HG03469 (cell line): Measurements from ENCODE around the gene LDB3.
"Not testable (repeated sequence)": the region's sequence is repeated elsewhere in the genome, so short reads cannot be mapped to it uniquely, and the experiment has no call there.

Experiments
- ATAC-seq: cut with Tn5 transposase; IDR thresholded peaks from one replicate; pipeline ENCODE4 v1.9.1; 2021; ENCODE audit warnings: mild to moderate bottlenecking, moderate library complexity, moderate number of reproducible peaks; ENCODE audit not compliant: unreplicated experiment

LDB3 gene

DNA sequence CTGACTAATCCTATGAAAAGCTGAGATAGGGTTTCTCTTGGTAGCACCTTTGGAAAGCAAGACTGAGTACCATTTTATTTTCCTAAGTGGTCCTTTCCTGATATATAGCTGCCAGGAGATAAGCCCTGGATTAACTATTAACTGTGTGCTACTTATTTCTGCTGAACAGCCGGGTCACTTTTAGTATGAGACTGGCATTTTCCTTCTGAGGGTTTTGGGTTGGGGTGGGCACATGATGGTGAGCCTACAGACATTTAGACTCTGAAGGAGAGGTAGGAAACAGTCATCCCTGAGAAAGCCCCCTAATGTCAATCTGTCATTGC is 58.3 kb downstream of the LDB3 start:
- no peak for ATAC-seq

DNA sequence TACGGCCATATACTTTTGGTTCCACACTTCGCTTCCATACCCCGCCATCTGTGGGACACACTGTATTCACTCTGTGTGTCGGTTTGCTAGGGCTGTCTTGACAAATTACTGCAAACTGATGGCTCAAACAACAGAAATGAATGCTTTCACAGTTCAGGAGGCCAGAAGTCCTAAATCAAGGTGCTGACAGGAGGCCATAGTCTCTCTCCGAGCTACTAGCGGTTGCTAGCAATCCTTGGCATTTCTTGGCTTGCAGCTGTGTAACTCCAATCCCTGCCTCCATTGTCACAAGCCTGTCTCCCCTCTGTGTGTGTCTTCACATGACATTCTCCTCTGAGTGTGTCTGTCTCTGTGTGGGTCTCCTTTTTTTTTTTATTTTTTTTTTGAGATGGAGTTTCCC is 59.2 kb downstream of the LDB3 start:
- ATAC-seq = no peak

DNA sequence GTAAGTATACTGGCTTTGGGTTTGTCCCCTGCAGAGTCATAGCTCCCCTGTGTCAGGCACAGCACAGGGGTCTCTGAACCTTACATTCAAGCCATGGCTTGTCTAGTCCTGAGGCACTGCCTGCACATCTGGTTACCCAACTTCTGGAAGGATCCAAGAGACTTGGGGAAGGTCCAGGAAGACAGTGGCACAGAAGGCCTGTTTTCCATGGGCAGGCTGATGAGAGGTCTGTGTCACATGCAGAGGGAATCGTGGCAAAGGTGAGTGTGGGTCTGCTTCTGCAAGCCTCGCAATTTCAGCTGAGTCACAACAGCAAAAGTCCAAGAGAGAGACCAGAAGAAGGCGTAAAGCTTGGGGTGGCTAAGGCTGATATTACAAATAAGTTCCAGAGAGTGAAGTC is 59.7 kb downstream of the LDB3 start:
- ATAC-seq = no peak

DNA sequence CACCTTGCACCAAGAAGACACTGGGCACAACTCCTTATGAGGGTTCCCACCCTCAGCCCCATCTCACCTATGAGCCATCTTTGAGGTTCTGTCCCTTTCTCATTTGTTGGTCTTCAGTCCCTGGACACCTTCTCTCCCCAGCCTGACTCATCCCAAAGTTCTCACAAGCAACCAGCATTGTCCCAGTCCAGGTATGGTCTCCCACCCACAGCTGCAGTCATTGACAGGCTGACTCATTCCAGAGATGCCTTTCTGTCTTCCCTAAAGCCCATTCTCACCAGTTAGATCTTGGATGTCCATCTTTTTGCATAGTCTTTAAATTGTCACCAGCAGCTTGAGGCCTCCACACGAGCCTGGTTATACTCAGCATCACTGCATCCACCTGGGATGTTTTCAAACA is 61.4 kb downstream of the LDB3 start:
- ATAC-seq = no peak

DNA sequence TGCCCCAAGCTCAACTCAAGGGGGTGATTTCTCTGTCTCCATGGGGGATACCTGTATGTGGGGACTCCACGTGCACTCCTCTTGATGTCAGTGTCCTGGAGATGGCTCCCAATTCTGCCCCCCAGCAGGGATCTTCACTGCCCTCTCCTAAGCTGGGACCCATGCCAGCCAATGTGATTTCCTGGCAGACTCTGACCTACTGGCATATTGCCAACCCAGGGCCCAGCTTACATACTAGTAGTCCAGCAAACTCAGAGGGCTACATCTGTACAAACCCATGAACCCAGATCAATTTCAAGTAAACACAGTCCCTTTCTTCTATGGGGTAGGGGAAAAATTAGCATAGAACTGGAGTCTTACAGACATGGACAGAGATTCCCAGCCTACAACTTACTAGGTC is 61.9 kb downstream of the LDB3 start:
- no peak for ATAC-seq

DNA sequence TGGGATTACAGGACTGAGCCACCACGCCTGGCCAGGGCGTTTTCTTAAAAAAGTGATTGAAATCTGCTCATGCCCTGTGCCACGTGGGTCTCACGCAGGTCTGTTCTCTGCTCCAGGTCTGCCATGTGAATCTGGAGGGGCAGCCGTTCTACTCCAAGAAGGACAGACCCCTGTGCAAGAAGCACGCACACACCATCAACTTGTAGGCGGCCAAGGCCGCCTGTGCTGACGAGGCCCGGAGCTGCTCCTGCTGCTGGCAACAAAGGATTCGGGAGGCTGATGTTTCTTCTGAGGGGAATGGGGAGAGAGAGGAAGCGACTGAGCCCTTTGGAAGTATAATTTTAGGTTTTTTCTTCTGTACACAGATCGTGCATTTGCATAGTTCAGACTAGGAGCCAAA is 64.5 kb downstream of the LDB3 start:
- ATAC-seq = no peak

DNA sequence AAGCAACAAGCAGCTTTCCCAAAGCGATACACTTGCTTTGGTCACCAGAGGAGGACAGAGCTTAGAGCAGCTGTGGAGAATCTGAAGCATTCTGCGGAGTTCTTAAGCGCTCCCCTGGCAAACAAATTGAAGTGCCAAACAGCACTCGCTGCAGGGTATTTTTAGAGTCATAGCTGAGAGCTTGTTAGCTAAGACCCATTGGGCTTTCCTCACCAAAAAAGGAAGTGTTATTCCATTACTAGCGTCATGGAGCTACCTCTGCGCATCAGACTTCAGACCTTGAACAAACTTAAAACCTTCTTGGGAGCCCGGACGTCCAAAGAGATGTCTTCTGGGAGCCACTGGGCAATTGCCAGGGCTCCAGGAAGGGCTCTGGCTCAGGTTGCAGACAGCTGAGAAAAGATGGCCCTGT is 65.0 kb downstream of the LDB3 start:
- ATAC-seq = no peak

DNA sequence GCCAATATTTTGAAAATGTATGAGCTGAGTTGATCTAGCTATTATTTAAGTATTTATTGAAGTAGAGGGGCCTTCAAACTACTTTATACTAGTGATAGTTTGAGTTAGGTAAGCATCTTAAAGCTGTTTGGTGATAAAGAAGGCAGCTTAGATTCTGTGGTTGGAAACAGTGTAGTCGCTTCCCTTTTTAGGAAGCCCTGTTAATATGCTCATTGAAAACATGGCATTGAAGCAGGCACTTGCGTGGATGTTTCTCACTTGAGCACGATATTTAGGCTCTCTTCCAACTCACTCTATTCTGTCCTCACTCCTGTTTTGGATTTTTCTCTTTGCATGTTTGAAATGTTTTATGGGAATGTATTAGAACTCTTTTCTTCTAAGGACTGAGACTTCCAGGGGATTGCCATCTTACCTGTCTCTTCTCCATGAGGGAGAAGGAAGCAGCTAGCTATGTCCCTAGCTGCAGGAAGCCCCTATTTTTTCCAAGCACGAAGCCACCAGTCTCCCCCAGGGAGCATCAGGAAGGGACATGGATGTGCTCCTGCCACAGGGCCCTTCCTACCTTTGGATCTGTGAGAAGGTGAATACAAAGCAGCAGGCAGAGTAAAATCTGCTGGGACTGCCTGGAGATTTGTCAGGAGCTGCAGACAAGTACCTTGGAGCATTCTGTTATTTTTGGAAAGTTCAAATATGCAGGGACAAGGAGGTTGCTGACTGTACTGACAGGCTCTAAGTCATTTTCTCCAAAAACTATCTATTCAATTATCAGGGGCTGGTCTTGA is 66.1 kb downstream of the LDB3 start:
- no peak for ATAC-seq

DNA sequence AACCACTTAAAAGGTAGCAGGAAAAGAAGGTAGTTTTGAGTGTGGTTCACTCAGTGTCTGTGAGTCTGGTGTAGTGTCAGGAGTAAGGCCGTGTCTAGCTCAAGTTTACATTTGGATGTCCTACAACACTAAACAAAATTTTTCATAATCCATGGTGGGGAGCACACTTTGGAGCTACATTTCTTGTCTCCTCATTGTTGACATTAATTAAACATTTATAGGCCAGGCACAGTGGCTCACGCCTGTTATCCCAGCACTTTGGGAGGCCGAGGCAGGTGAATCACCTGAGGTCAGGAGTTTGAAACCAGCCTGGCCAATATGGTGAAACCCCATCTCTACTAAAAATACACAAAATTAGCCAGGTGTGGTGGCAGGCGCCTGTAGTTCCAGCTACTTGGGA is 67.0 kb downstream of the LDB3 start:
- ATAC-seq = not testable (repeated sequence)

DNA sequence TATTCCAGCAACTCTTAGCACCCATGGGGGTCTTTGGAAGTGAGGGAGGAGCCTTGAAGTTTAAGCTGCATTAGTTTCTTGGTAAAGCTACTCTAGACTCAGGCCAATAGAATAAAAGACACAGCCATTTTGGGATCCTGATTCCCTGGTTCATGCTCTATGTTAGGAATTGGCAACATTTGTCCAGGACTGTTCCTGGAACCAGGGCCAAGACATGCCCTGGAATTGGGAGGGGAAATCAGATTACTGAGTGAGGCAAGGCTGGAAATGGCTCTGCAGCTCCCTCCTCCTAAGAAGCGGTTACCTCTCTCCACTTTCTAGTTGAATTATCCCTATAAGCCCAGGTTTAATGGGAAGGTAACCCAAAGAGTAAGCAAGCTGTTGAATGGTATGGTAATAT is 73.9 kb downstream of the LDB3 start:
- ATAC-seq = no peak

DNA sequence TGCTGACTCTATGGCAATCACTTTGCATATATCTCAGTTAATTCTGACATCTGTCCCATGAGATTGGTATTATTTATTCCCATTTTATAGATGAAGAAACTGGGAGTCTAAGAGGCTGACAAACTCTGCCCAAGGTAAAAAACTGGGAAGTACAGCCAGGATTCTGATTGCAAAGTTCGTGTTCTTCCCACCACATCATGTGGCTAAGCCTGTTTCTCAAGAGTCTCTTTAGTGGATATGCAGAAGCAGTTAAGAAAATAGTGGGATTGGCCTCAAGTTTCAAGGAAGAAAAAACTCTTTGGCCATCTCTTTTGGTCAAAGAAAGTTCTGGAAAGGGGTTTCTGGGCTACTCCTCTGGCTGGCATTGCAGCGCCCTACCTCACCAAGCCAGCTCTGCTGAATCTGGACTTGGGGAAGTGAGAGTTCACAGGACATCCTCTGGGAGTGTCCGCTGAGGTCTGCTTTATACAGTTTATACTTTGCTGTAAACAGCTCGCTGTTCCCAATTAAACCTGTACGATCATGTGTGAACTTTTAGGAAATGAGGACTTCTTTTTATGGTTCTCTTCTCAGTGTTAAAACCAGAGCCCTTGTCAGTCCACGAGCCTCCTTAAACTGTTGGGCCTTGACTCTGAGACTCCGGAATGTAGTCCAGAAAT is 75.9 kb downstream of the LDB3 start:
- ATAC-seq = no peak

DNA sequence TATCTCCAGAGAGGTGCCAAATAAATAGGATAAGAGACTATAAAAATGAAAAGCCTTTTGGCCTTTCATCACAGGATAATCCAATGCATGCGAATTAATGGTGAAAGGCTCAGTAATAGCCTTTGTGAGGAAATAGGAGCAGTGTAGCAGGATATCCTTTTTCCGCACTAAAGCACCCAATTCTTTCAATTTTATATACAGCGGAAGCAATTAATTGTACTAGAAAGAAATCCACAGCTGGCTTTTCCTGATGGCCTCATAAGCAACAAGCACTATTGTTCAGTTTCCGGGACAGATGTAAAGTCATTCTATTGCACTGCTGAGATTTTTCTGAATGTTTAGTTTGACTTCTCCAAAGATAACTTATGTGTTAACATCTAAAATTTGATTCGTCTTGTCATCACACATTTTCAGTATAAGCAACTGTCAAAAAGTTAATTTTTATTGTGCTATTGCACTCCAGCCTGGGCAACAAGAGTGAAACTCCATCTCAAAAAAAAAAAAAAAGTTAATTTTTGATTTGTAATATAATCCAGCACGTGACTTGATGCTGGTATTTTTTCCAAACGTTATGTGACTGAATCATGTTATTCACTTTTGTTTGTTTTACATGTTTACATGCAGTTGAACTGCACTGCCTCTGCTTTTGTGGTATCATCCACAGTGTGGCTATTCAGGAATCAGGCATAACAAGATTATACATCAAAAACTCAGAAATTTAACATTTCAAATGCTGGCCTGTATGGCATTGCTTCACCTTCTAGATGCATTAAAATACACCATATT is 79.7 kb downstream of the LDB3 start:
- no peak for ATAC-seq

DNA sequence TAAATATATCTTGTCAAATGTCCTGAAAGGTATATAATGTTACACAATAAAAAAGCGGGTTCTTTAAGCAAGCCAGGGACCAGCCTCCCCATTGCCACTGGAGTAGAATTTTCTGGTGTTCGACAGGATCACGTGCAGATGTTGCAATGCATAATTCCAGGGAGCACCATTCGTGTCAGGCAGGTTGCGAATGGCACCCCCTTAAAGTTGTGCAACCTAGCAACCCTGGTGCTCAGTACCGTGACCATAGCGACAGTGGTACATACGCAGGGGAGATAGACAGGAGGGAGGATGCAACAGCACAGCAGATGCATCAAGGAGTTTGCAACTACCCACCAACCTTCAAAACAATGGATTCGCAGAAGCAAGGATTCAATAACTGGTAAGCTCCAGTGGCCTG is 81.5 kb downstream of the LDB3 start:
- no peak for ATAC-seq

DNA sequence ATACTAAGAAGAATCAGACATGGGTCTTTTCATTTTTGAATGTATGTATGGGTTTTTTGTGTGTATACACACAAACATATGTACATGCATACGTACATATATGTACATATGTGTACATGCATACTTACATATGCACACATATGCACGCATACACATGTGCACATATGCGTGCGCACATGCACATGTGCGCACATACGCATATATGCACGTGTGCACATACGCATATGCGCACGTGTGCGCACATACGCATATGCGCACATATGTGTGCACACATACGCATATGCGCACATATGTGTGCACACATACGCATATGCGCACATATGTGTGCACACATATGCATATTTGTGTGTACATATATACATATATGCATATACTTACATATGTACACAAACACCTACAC is 83.2 kb downstream of the LDB3 start:
- no peak for ATAC-seq

DNA sequence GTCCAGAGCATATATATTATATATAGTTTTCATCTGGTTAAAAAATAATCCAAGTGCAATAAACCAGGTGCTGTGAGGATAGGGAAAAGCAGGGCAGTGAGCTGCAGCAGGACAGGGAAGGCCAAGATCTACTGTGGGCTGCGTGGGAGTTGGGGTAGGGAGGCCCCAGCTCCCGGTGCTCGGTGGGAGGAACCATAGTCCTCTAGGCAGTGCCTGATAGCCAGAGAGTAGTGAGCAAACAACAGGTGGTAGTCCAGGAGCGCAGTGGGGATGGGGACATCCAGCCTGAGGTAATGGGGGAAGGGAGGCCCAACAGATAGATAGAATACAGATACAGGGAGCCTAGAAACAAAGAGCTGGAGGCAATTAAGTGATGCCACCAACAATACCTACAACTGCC is 84.0 kb downstream of the LDB3 start:
- no peak for ATAC-seq

DNA sequence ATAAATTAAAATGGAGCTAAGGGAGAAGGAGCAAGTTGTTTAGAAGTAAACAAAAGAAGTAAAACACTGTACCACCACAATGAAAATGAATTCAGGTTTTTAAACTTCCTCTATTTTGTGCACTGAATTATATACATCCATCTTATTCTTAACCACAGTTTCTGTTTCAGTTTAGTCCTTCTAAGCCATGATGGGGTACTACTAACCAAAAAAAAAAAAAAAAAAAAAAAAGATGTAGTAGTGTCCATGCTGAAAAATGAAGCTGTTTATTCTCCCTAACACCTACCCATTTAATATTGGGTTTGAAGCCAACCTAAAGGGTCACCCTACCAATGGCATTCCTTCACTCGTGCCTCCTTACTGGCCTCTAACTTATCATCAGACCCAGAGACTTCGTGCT is 84.7 kb downstream of the LDB3 start:
- no peak for ATAC-seq

DNA sequence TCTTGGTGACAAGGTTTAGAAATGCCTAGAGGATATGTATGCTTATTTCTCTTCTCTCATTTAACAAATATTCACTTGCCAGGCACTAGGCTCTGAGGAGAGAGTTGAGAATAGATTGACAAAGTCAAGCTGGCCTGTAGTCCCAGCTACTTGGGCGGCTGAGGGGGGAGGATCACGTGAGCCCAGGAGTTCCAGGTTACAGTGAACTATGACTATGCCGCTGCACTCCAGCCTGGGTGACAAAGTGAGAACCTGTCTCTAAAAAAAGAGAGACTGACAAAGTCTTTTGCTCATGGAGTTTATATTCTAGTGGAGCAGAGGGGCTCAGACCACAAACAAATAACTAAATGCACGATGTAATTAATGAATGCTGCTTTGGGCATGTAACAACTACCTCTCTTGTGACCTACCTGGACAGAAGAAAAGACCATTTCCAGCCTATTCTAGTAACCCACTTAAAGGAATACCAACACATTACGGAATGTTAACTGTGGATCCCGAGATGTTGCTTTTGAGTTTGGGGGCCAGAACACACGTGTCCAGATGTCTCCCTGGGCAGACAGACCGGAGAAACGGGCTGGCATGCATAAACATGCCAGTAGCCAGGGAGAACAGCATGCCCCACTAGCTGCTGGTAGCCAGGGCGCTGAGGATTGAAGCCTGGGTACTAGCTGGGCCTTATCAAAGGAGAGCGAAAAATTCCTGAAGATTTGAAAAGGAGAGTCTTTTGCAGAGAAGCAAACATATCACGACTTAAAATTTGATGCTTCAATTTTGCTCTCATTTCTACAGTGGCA is 85.5 kb downstream of the LDB3 start:
- no peak for ATAC-seq

DNA sequence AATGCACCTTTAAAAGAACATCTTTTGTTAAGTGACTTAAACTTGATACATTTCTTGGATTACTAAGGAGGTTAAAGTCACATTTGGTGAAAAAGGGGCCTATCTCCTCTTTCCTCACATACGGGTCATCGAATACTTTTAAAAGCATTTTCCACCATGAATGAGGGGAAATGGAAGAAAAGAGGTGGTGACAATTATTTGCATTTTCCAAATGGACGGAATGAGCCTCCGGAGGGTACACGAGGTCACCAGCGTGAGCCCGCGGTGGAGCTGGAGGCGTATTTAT is 87.1 kb downstream of the LDB3 start:
- no peak for ATAC-seq

DNA sequence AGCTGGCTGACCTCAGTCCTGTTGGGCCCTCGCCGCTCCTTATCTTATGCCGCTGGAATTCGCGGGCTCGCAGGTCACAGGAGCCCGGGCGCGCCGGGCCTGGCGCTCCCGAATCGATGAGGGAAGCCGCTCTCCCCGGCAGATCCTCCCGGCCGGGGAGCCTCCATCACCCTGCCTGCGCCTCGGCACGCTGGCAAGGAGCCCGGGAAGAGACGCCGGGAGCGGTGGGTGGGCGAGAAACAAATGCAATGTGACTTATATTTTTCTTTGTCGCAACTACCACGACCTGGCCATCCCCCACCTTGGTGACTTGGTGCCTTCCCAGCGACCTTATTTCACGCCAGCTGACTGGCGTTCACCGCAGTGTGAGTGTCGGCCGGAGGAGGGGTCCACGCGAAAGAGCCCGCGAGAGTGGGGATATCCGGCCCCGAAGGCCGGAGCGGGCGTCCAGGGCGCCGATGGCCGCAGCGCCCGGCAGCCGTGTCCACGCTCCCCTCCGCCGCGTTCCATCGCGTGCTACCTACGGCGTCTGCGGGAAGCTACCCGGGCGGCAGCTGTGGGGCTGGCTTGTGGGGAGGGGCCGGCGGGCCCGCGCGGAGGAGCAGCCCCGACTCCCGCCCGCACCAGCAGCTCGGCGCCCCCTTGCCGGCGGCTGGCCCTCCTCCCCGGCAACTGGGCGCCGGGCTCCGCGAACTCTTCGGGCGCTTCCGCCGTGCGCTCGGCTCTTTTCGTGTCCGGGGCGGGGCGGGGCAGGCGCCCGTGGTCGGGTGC is 87.6 kb downstream of the LDB3 start:
- ATAC-seq = peak; percentile 54

DNA sequence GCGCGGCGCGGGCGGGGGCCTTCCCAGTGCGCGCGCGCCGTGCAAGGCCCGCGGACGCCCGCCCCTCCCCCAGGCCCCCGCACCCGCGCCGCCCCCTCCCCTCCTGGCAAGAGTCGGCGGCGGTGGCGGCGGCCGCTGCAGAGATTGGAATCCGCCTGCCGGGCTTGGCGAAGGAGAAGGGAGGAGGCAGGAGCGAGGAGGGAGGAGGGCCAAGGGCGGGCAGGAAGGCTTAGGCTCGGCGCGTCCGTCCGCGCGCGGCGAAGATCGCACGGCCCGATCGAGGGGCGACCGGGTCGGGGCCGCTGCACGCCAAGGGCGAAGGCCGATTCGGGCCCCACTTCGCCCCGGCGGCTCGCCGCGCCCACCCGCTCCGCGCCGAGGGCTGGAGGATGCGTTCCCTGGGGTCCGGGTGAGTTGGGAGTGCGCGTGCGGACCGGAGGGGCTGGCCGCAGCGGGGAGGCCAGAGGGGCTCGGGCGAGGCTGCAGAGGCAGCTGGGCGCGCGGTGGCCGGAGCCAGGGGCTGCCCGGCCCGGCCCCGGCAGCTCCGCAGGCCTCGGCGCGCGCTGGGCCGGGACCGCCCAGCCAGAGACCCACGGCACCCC is 88.3 kb downstream of the LDB3 start, which contains the start of gene BMPR1A:
Gene BMPR1A (plus strand): TSS at position 109 of the 602 bp plus-strand sequence. CDS start 119,400 bp downstream, outside the sequence.
- peak; percentile 8 for ATAC-seq
